Stimulated activated CD4-positive, alpha-beta T cell treated with anti-CD3 and anti-CD28 coated beads, Interleukin-1b, Interleukin-23, amount 100 ng/mL, for 1 hour (primary cell): Measurements from ENCODE around the gene NIN.
"Not testable (repeated sequence)": the region's sequence is repeated elsewhere in the genome, so short reads cannot be mapped to it uniquely, and the experiment has no call there.

Experiments
- DNase-seq, 2 donors: peaks; one replicate each; pipeline ENCODE4 v3.0.0-alpha.2; 2020; ENCODE audit warnings: low read depth in 2 of 2

NIN gene

GRCh38 chr14:50719911-50720759, 110.8 kb downstream of the NIN start:
- DNase-seq = no peak

DNA sequence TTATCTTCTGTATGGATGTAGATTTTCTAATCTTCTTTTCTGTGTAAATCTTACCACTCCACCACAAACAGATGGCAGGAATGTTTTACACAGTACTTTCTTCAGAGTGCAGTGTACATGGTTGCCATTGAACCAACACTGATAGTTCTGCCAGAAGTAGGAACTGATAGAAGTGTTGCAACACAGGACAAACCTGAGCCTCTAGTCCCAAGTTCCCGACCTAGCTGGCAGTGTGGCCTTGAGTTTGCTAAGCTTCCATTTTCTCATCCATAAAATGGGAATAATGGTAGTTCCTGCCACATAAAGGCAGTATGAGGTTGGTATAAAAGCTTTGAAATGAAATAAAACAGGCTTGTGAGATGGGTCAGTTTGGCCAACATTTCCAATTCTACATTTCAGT, 112.0 kb downstream of the NIN start:
- no peak for DNase-seq

DNA sequence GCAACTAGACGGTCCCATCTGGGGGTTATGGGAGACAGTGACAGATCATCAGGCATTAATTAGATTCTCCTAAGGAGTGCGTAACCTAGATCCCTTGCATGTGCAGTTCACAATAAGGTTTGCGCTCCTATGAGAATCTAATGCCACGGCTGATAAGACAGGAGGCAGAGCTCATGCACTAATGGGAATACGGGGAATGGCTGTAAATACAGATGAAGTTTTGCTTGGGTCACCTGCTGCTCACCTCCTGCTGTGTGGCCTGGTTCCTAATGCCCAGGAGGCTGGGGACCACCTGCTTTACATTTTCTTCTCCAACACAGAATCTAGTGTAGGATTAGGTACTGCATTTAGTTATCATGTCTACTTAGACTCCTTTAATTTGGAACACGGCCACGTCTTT, 113.2 kb downstream of the NIN start:
- DNase-seq = no peak

DNA sequence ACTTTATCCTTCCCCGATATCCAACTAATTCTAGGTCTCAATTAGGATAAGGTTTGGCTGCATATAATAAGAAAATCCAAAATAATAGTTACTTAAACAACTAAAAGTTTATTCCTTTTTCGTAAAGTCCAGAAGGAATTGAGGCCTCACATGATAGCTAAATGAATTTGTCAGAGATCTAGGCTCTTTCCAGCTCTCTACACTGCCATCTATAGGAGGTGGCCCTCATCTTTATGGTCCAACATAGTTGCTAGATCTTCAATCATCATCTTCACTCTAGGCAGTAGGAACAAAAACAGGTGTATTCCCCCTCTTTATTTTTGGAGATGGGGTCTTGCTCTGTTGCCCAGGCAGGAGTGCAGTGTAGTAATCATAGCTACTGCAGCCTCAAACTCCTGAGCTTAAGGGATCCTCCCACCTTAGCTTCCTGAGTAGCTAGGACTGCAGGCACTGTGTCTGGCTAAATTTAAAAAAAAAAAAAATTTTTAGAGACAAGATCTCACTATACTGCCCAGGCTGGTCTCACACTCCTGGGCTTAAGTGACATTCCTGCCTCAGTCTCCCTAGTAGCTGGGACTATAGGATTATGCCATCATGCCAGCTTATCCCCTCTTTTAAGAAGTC, 116.4 kb downstream of the NIN start:
- no peak for DNase-seq

DNA sequence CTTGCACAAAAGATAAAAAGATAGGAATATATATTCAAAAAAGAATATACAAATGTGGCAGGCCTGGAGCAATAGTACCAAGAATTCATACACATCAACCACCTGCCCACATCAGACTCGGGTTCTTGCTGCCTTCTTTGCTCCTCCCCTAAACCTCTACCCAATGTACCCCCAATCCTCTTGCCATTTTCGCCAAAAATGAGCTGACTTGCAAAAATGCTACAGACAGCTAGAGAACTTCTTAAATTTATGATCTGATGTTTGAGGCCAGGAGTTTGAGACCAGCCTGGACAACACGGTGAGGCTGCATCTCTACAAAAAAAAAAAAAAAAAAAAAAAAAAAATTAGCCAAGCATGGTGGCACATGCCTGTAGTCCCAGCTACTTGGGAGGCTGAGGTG, 119.9 kb downstream of the NIN start:
- DNase-seq = no peak

DNA sequence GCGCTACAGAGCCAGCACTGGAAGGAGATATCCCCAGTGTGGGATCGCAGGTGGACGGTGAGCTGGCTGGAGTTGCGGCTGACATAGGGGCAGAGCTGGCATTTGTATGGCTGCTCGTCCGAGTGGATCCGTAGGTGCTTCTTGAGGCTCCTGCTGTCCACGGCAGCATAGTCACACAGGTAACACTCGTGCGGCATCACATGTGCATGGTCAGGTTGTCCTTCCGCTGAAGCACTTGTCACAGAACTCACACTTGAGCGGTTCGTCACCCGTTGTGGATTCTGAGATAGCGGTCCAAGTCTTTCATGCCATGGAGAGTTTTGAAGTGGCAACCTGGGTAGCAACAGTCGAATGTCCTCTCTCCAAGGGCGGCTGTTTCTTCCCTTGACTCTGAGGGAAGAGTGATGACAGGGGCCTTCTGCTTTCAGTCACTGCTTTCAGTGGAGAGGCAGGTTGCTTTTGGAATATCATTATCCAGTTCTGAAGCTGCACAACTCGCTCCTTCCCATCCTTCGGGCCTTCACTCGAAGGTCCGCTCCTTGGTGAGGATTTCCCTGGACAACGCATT, 125.9 kb downstream of the NIN start:
- no peak for DNase-seq

DNA sequence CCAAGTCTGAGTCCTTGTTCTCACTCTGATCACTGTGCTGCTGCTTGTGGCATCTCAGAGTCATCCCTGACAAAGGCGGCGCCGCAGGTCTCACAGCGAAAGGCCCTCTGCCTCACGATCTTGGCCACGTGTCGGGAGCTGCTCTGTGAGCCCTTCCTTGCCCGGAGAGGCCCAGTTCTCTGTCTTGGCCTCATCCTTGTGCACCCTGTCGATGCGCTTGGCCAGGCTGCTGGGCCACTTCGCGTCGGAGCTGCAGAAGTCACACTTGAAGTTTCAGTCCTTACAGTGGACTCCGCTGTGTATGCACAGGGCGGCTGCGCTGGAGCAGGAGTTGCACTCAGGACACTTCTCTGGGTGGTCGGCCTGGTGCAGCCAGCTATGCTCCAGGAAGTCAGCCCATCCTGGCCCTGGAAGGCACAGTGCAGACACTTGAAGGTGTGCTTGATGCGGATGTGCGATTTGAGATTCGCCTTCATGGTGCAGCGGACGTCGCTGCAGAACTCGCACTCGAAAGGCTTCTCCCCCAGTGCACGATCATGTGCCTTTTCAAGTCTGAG, 126.4 kb downstream of the NIN start:
- no peak for DNase-seq

GRCh38 chr14:50697659-50698290, 133.2 kb downstream of the NIN start:
- no peak for DNase-seq

GRCh38 chr14:50694260-50694659, 136.7 kb downstream of the NIN start:
- DNase-seq = not testable (repeated sequence)

DNA sequence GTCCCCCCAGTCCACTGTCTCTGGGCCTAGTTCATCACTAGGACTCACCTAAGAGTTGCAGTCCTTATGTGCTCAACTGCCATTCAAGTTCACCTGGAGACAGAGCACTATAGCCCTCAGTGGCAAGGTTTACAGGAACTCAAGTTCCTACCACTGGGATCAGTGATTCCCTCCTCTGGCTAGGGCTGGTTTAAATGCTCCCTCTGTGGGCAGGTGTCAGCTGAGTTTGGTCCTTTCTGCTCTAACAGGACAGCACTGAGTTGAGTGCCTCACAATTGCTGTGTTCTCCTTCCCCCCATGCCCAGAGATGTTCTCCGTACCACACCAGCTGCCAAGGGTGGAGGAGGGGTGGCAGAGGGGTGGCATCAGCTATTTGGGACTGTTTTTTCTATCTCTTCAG, 142.1 kb downstream of the NIN start:
- no peak for DNase-seq

DNA sequence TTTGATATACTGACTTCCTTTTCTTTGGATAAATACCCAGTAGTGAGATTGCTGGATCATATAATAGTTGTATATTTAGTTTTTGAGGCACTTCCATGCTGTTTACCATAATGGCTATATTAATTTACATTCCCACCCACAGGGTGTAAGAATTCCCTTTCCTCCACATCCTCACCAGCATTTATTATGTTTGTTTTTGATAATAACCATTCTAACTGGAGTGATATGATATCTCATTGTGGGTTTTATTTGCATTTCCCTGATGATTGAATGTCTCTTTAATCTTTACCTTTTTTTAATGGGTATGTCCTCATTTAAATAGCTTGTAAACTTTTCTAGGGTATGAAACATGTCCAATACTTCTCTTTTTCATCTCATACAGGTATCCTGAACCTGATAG, 151.3 kb downstream of the NIN start:
- no peak for DNase-seq

DNA sequence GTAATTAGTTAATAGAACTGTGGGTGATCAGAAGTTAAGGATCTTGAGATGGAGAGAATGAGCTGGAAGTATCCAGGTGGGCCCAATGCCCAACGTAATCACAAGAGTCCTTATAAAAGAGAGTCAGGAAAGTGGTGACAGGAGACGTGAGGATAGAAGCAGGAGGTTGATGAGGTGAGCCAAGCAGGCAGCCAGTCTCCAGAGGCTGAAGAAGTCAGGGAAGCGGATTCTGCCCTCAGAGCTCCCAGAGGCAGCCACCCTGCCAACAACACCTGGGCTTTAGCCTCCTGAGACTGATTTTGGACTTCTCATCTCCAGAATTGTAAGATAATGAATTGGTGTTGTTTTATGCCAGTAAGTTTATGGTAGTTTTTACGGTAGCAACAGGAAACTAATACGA, 152.8 kb downstream of the NIN start:
- no peak for DNase-seq

- DNase-seq = no peak
Observed at GRCh38 chr14:50677527-50678063, 153.4 kb downstream of the NIN start.

DNA sequence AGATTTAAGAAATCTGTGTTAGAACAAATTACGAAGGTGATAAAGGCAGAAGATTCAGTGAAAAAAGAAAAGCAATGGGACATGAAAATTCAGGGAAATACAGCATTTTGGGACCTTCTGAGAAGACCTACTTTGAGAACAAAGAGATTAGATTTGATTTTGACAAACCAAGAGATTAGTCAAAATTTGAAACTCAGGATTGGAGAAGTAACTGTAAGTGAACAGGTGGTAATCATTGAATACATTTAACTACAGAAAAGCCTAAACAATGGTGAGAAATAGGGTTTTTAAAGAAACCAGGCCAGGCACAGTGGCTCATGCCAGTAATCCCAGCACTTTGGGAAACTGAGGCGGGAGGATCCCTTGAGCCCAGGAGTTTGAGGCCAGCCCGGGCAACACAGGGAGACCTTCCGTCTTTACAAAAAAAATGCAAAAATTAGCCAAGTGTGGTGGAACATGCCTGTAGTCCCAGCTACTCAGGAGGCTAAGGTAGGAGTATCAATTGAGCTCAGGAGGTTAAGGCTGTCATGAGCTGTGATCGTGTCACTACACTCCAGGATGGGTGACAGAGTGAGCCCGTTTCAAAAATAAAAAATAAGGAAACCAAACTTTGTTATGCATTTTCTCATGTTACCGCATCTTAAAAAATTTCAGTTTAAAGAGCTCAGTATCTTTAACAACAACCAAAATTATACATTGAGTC, 154.0 kb downstream of the NIN start:
- no peak for DNase-seq

DNA sequence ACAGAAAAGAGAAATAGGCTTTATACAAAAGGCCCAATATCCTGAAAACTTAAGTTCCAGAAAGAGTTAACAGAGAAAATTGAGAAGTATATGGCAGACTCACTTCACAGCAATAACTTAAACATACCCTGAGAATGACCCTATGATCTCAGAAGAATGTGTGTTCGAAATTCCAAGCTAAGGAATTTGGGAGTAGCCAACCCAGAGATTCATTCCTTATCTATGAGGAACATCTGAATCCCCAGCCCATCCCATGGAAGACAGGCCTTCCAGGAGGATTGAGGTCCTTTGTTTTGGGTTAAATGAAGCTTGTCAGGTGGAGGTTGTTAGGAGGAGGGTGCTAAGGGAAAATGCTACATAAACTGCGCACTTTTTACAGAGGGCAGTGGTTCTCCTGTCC, 155.4 kb downstream of the NIN start:
- no peak for DNase-seq

GRCh38 chr14:50670866-50671256, 160.1 kb downstream of the NIN start:
- no peak for DNase-seq

DNA sequence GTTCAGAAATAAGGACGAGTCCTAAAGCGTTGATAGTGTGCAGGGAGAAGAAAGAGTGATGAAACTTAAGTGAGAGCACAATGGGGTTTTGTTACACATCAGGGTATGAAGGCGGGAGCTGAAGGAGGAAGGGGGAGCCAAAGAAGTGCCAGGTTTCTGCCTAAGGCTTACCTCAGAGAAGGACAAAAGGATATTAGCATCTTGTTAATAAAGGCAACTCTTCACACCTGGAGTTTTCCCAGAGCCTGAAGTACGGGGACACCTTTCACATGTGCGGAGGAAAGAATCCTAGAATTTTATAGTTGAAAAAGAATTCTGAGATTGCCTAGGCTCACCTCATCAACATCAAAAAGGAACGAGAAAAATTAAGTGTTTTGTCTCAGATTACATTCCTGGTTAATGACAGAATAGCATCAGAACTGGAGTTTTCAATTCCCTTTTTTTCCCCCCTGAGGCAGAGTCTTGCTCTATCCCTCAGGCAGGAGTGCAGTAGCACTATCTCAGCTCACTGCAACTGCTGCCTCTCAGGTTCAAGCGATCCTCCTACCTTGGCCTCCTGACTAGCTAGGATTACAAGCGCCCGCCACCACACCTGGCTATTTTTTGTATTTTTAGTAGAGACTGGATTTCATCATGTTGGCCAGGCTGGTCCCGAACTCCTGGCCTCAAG, 160.6 kb downstream of the NIN start:
- no peak for DNase-seq
